T-cell (primary cell): Measurements from ENCODE around the gene GIPC1. TPM values are rescaled to one million over a fixed set of nuclear protein-coding genes. Genes with fewer than 3 reads are reported as not detected.

Source experiments
- ATAC-seq, 4 experiments: fragments of 200-7000 bp in 3 of 4; fragments of 150-1000 bp in 1 of 4; cut with Tn5 transposase; replicated peaks in 1 of 4; 1 replicate in 3 of 4; 2 replicates in 1 of 4; pipeline ENCODE4 v1.10.0; 2021; ENCODE audit warnings: moderate library complexity in 3 of 4, mild to moderate bottlenecking in 2 of 4, moderate number of reproducible peaks in 1 of 4
- CTCF ChIA-PET, 2 donors: fragments of 300-600 bp; sonication (Branson Sonifier 250); formaldehyde crosslinking; loops; one replicate each; lab custom pipeline; 2022; ENCODE audit warnings: antibody characterized with exemption in 2 of 2; lab: Charles Lee
- POLR2A ChIA-PET, 2 donors: fragments of 300-600 bp; sonication (Branson Sonifier 250); formaldehyde crosslinking; loops; one replicate each; lab custom pipeline; 2022; ENCODE audit warnings: antibody characterized with exemption in 2 of 2; lab: Charles Lee
- DNase-seq, 35 experiments: peaks; one replicate each; pipeline versions ENCODE4 v3.0.0 to v3.0.0-alpha.2; 2013 to 2023
- H3K27ac ChIP-seq: one replicate; pipeline ENCODE4 v1.5.1; 2013; ENCODE audit warnings: low read length
- H3K27me3 ChIP-seq, 2 experiments: replicated peaks in 1 of 2; 1 replicate in 1 of 2; 2 replicates in 1 of 2; pipeline versions ENCODE4 v1.6.1 to v1.7.0; 2013; ENCODE audit warnings: low read length in 1 of 2, mixed read lengths in 1 of 2; ENCODE audit not compliant: control insufficient read depth in 2 of 2, insufficient read depth in 2 of 2; ENCODE audit errors: extremely low read depth in 1 of 2
- H3K36me3 ChIP-seq, 2 donors: 1 replicate in 1 of 2; 2 replicates in 1 of 2; pipeline versions ENCODE4 v1.6.1 to v1.7.0; 2013; ENCODE audit warnings: low read length in 1 of 2; ENCODE audit not compliant: control insufficient read depth in 2 of 2, insufficient read depth in 1 of 2; ENCODE audit errors: extremely low read depth in 1 of 2
- H3K4me1 ChIP-seq, 2 experiments: 1 replicate in 1 of 2; 2 replicates in 1 of 2; pipeline versions ENCODE4 v1.6.1 to v1.7.0; 2013; ENCODE audit warnings: low read length in 2 of 2, mixed read lengths in 1 of 2; ENCODE audit not compliant: insufficient read depth in 2 of 2, control insufficient read depth in 1 of 2; ENCODE audit errors: extremely low read depth in 1 of 2
- H3K4me3 ChIP-seq, 2 donors: 1 replicate in 1 of 2; 2 replicates in 1 of 2; pipeline versions ENCODE4 v1.5.1 to v1.7.0; 2013; ENCODE audit warnings: mild to moderate bottlenecking in 2 of 2, low read length in 1 of 2, moderate library complexity in 1 of 2; ENCODE audit not compliant: control insufficient read depth in 1 of 2; ENCODE audit errors: extremely low read depth in 1 of 2
- H3K9me3 ChIP-seq: 2 replicates; pipeline ENCODE4 v1.7.0; 2013
- H3K27ac Mint-ChIP-seq, 2 donors: one replicate each; pipeline ENCODE4 v1.8.0; 2020 to 2021; ENCODE audit warnings: mild to moderate bottlenecking in 2 of 2, mixed read lengths in 2 of 2
- H3K27me3 Mint-ChIP-seq, 2 donors: one replicate each; pipeline ENCODE4 v1.8.0; 2021 to 2022; ENCODE audit warnings: mixed read lengths in 2 of 2
- H3K36me3 Mint-ChIP-seq: one replicate; pipeline ENCODE4 v1.8.0; 2021; ENCODE audit warnings: mixed read lengths
- H3K4me1 Mint-ChIP-seq, 3 donors: one replicate each; pipeline ENCODE4 v1.8.0; 2020 to 2022; ENCODE audit warnings: mixed read lengths in 3 of 3, mild to moderate bottlenecking in 1 of 3
- H3K4me3 Mint-ChIP-seq, 3 donors: one replicate each; pipeline ENCODE4 v1.8.0; 2020 to 2022; ENCODE audit warnings: mild to moderate bottlenecking in 3 of 3, mixed read lengths in 3 of 3, moderate library complexity in 3 of 3
- H3K9me3 Mint-ChIP-seq, 3 donors: one replicate each; pipeline ENCODE4 v1.8.0; 2020 to 2022; ENCODE audit warnings: mixed read lengths in 3 of 3
- WGBS: methylation state at CpG from one replicate; pipeline ENCODE4 v1.1.5; 2013; ENCODE audit warnings: missing lambda C conversion rate; ENCODE audit not compliant: insufficient coverage; 5-methylcytosine and 5-hydroxymethylcytosine counted together
- total RNA-seq, 35 experiments: library from RNA in 6 of 35; stranded (reverse) in 6 of 35; fragments of 120-200 nt in 1 of 35; gene quantifications; one replicate each; pipeline versions ENCODE4 v1.2.1 to v1.2.4 and lab custom pipeline; 2013 to 2026

Gene GIPC1
- total RNA-seq, 5 donors from 2014 or later (not counting 1 experiment from before 2014, with no cell fraction given) = 27.5 to 44.4 (median 35.4) TPM

DNA sequence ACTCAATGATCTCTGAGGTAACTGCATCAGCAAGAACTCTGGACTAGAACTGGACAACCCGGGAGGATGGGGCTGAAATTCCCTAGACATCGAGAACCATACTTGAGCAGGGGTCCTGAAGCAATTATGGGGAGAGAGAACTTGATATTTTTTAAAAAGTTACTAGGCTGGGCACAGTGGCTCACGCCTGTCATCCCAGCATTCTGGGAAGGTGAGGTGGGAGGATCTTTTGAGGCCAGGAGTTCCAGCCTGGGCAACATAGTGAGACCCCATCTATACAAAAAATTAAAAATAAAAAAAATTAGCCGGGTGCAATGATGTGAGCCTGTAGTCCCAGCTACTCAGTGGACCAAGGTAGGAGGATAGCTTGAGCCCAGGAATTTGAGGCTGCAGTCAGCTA is 24.6 kb upstream of the GIPC1 start:
- peaks cover 34 to 80% of the 10 kb centered on the region in 2 experiments for H3K4me1 ChIP-seq
- Mint-ChIP-seq H3K9me3 (no peaks in the 10 kb centered on the region), H3K4me3 (peak overlapping the region in 2 of 3 donors; percentile 90 to 93), H3K27ac (peak overlapping the region; percentile 95 to 97), H3K36me3 (peaks cover 18% of the 10 kb centered on the region), H3K4me1 (peaks cover 65 to 74% (median 68%) of the 10 kb centered on the region in 3 donors), H3K27me3 (no peaks in the 10 kb centered on the region)
- WGBS = 93% methylated on average over 2 of the region's 4 CpGs
- no peak for DNase-seq
- CTCF ChIA-PET = interaction anchor here in 1 of 2 donors (0.6 kb wide), 1 partner anchor 620 kb away, joined by 3 read pairs; no protein-coding TSS in a partner anchor
- H3K4me3 ChIP-seq = no peak overlapping the region
- peak overlapping the region; percentile 99 for H3K27ac ChIP-seq
- no peaks in the 10 kb centered on the region for H3K9me3 ChIP-seq
- POLR2A ChIA-PET = interaction anchor here (0.6 to 1.3 kb wide), 5 partner anchors 8 to 35 kb away, joined by 3 to 6 read pairs (median 3); no protein-coding TSS in a partner anchor
- peaks cover 0 to 15% of the 10 kb centered on the region in 2 donors for H3K36me3 ChIP-seq
- no peak for ATAC-seq
- H3K27me3 ChIP-seq = no peaks in the 10 kb centered on the region

- no peaks in the 10 kb centered on the region for H3K27me3 Mint-ChIP-seq
- H3K36me3 ChIP-seq = peaks cover 0 to 21% of the 10 kb centered on the region in 2 donors
- peaks cover 34 to 85% of the 10 kb centered on the region in 2 experiments for H3K4me1 ChIP-seq
- no peaks in the 10 kb centered on the region for H3K9me3 ChIP-seq
- H3K4me1 Mint-ChIP-seq = peaks cover 70 to 76% (median 71%) of the 10 kb centered on the region in 3 donors
- H3K27ac ChIP-seq = peak overlapping the region; percentile 99
- no peak overlapping the region for H3K4me3 ChIP-seq
- H3K36me3 Mint-ChIP-seq = peaks cover 24% of the 10 kb centered on the region
- no peaks in the 10 kb centered on the region for H3K9me3 Mint-ChIP-seq
- DNase-seq (no peak), ATAC-seq (no peak)
- ChIA-PET POLR2A (interaction anchor here (0.6 to 1.3 kb wide), 2 partner anchors 13 kb away, joined by 3 to 4 read pairs; no protein-coding TSS in a partner anchor), CTCF (no interaction called here)
- 70% methylated on average over 2 of the region's 2 CpGs for WGBS
- peak overlapping the region; percentile 95 to 97 for H3K27ac Mint-ChIP-seq
- peak overlapping the region; percentile 75 to 93 (median 90) for H3K4me3 Mint-ChIP-seq
- H3K27me3 ChIP-seq = no peaks in the 10 kb centered on the region
These were observed 24.0 kb upstream of the GIPC1 start for GRCh38 chr19:14519860-14520407.

DNA sequence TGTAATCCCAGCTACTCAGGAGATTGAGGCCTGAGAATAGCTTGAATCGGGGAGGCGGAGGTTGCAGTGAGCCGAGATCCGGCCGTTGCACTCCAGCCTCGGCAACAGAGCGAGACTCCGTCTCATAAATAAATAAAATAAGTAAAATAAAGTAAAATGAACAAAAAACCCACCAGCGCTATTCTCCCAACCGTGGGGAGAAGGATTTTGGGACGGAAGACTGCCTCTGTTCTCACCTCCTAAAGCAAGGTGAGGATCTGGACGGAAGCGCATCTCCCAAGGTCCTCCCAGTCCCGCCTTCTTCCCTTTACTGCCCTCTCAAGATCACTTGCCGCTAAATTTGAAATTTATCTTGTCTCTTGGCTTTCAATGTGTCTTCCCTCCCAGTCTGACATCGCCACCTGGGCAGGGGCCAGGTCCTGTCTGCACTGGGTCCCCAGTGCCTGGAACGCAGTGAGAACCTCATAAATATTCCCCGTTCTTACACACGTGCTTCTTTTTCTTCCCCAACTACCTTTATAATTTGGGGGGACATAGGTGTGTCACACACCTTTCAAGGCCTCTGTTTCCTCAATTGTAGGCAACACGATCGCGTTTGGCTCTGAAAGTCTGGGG is 23.4 kb upstream of the GIPC1 start:
- Mint-ChIP-seq H3K27ac (peak overlapping the region; percentile 95 to 97), H3K27me3 (no peaks in the 10 kb centered on the region), H3K4me1 (peaks cover 75 to 77% (median 77%) of the 10 kb centered on the region in 3 donors), H3K9me3 (no peaks in the 10 kb centered on the region), H3K4me3 (peak overlapping the region; percentile 75 to 93 (median 90)), H3K36me3 (peaks cover 30% of the 10 kb centered on the region)
- CTCF ChIA-PET = no interaction called here
- whole genome bisulfite sequencing = 98% methylated on average over 7 of the region's 22 CpGs
- Histone ChIP-seq H3K36me3 (peaks cover under 1 to 27% of the 10 kb centered on the region in 2 donors), H3K4me3 (peak overlapping the region in 1 of 2 donors; percentile 44), H3K9me3 (no peaks in the 10 kb centered on the region), H3K27me3 (no peaks in the 10 kb centered on the region), H3K4me1 (peaks cover 34 to 85% of the 10 kb centered on the region in 2 experiments), H3K27ac (peak overlapping the region; percentile 99)
- ATAC-seq = no peak
- DNase-seq = no peak
- POLR2A ChIA-PET = interaction anchor here (0.6 to 1.3 kb wide), 3 partner anchors 12 kb away, joined by 3 to 4 read pairs (median 4); no protein-coding TSS in a partner anchor

DNA sequence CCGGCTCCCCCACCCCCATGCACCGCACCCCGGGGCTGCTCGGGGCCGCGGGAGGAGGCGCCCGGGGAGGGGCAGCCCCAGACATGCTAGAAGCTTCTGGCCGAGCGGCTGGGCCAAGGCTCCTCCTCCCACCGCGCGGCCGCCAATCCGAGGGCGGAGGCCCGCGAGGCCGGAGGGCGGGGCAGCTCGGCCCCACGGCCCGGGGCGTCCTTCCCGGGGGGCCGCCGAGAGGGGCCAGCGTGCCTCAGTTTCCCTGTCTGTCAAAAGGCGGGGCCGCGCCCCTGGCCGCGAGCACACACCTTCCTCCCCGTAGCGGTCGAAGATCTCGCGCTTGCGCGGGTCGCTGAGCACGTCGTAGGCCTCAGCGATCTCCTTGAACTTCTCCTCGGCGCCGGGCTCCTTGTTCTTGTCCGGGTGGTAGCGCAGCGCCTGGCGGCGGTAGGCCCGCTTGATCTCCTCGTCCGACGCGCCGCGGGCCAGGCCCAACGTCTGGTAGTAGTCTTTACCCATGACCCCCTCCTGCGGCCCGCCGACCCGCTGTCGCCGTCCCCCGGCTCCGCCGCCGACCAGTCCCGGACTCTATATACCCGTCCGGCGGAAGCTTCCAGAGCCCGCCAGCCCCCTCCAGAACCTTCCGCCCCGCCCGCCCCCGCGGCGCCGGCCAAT is 22.0 kb upstream of the GIPC1 start, which contains the start of gene DNAJB1:
DNAJB1 (minus strand) TSS at position 558 of the 666 bp plus-strand sequence; CDS start at position 510, 48 bp downstream.
- Histone ChIP-seq H3K27me3 (no peaks in the 10 kb centered on the region), H3K4me1 (peaks cover 28 to 74% of the 10 kb centered on the region in 2 experiments), H3K9me3 (no peaks in the 10 kb centered on the region), H3K27ac (peak within 1 kb of the TSS; percentile 99), H3K36me3 (peaks cover 2 to 30% of the 10 kb centered on the region in 2 donors), H3K4me3 (peak within 1 kb of the TSS; percentile 88 to 89)
- Mint-ChIP-seq H3K27ac (peak within 1 kb of the TSS; percentile 95 to 96), H3K4me1 (peaks cover 71 to 74% (median 74%) of the 10 kb centered on the region in 3 donors), H3K4me3 (peak within 1 kb of the TSS; percentile 90 to 94 (median 93)), H3K27me3 (no peaks in the 10 kb centered on the region), H3K9me3 (no peaks in the 10 kb centered on the region), H3K36me3 (peaks cover 30% of the 10 kb centered on the region)
- DNase-seq = peak in 27 of 35 experiments; percentile 27 to 99 (median 44)
- ChIA-PET CTCF (interaction anchor here in 1 of 2 donors (0.7 to 1.8 kb wide), 4 partner anchors 9 to 382 kb away, joined by 3 to 12 read pairs (median 4); partner anchors contain the start of gene ASF1B), POLR2A (interaction anchor here (0.5 to 3.8 kb wide), 19 partner anchors 8 to 677 kb away, joined by 3 to 35 read pairs (median 4); partner anchors contain the start of gene ADGRE5 (in 1 of the 2))
- peak; percentile 36 to 71 (median 62) for ATAC-seq
- WGBS = under 1% methylated on average over 72 of the region's 82 CpGs

DNA sequence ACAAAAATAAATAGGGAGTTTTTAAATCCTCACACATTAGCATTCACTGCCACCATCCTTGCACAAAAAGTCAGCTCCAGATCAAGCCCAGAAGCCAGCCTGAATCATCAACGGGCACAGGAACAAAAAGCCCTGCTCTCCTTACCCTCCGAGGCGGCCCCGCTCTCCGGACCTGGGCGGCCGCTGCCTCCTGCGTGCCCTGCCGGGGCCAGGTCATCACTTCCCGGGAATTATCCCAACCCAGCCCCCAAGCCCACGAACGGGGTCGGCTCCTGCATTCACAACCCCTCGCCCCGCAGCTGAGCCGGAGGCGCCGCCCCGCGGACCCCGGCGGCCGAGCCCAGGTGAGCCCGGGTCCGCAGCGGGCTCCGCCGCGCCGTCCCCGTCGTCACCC is 21.5 kb upstream of the GIPC1 start:
- Histone ChIP-seq H3K36me3 (peaks cover 2 to 30% of the 10 kb centered on the region in 2 donors), H3K9me3 (no peaks in the 10 kb centered on the region), H3K4me3 (peak overlapping the region; percentile 88 to 89), H3K27ac (peak overlapping the region; percentile 59), H3K27me3 (no peaks in the 10 kb centered on the region), H3K4me1 (peaks cover 24 to 69% of the 10 kb centered on the region in 2 experiments)
- Mint-ChIP-seq H3K27ac (peak overlapping the region; percentile 85 to 93), H3K36me3 (peaks cover 30% of the 10 kb centered on the region), H3K4me3 (peak overlapping the region; percentile 90 to 94 (median 93)), H3K9me3 (no peaks in the 10 kb centered on the region), H3K4me1 (peaks cover 65 to 69% (median 68%) of the 10 kb centered on the region in 3 donors), H3K27me3 (no peaks in the 10 kb centered on the region)
- ATAC-seq = no peak
- WGBS = 0% methylated on average over 29 of the region's 32 CpGs
- ChIA-PET CTCF (interaction anchor here in 1 of 2 donors (0.7 to 1.9 kb wide), 4 partner anchors 8 to 34 kb away, joined by 3 to 12 read pairs (median 5); no protein-coding TSS in a partner anchor), POLR2A (interaction anchor here (0.5 to 3.8 kb wide), 7 partner anchors 8 to 137 kb away, joined by 3 to 35 read pairs (median 5); partner anchors contain the start of gene ADGRE5 (in 1 of the 2))
- DNase-seq = peak in 2 of 35 experiments; percentile 8 to 37
